HG02970 (cell line): ENCODE results near the gene HTRA3.

ENCODE experiments used
- ATAC-seq: cut with Tn5 transposase; IDR thresholded peaks from one replicate; pipeline ENCODE4 v1.9.1; 2021; ENCODE audit warnings: mild to moderate bottlenecking, moderate library complexity, moderate number of reproducible peaks; ENCODE audit not compliant: unreplicated experiment, low FRiP score

Gene HTRA3

DNA sequence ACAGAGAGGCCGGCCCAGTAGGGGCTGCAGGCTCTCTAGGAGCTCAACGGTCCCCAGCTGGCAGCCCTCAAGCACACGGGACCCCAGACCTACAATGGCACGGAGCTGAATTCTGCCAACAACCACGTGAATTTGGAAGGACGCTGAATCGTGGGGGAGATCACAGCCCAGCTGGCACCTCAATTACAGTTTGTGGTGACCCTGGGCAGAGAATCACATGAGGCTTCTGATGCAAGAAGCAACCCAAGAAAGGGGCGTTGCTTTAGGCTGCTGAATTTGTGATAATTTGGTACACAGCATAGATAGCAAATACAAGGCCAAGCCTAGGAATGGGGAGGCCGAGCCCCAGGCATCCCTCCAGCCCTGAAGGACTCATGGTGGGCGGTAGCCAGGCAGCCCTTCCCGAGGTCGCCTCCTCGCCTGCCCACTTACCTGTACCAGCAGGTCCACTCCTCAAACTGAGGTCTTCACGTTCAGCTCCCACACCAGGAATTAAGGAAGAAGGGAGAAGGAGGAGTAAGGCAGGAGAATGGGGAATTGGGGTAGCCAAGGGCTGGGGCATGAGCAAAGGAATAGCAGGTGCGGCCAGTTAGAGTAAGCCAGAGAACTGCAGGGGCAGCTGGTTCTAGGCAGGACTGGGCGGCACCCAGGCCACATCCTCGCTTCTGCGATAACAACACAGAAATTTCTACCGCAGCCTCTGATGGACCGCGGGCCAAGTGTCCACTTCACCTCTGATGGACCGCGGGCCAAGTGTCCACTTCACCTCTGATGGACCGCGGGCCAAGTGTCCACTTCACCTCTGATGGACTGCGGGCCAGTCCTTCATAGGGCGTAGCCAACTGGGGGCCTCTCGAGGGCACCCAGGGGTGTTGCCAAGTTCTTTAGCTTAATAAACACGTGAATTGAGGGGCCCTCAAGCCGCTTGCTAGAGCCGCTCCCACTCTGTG, 23.4 kb upstream of the HTRA3 start:
- no peak for ATAC-seq

- no peak for ATAC-seq
Observed at GRCh38 chr4:8247047-8247930, 22.3 kb upstream of the HTRA3 start.

GRCh38 chr4:8248091-8248490, 21.5 kb upstream of the HTRA3 start:
- ATAC-seq = no peak

DNA sequence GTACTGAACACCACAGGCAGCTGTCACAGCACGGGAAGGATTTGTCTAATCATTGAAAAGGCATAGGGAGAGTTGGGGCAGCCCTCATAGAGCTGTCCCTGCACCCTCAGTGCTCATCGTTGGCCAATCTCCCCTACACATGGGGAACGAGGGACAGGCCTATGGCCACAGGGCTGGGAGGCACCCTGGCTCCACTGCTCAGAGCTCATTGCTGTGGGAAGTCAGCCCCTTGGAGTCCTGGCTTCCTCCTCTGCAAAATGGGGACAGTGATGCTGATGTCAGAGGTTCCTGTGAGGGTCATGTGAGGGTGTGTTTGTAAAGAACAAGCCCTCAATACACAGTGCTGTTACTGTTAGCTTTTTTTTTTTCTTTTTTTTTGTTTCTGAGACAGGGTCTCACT, 19.3 kb upstream of the HTRA3 start:
- ATAC-seq = no peak

DNA sequence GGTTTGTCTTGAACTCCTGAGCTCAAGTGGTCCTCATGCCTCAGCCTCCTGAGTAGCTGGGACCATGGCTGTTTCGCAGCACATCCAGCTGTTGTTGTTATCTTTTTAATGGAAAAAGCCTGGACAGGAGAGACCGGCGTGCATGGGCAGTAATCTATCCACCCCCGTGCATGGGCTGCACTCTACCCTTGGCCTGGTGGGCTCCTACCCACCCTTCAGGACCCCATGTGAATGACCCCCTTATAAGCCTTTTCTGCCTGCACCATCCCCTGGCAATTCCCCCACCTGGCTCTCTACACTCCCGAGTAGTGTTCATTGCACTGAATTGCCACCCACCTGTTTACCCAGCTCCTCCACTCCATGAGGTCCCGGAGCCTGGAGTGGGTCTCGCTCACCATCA, 18.9 kb upstream of the HTRA3 start:
- ATAC-seq = no peak

- no peak for ATAC-seq
Observed at GRCh38 chr4:8251110-8251883, 18.3 kb upstream of the HTRA3 start.

GRCh38 chr4:8252301-8253173, 17.0 kb upstream of the HTRA3 start:
- no peak for ATAC-seq

DNA sequence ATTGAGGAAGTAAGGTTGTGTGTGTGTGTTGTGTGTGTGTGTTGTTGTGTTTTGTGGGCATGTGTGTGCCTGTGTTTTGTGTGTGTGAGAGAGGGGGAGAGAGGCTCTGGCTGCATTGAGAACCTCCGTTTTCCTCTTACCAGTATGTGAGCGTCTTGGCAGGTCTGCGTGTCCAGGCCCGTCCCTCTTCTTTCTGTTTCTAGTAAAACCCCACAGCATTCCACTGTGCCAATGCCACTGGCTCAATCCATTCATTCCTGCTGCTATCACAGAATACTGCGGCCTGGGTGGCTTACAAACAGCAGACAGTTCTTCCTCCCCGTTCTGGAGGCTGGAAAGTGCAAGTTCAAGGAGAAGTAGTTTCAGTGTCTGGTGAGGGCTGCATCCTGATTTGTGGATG, 15.5 kb upstream of the HTRA3 start:
- no peak for ATAC-seq

DNA sequence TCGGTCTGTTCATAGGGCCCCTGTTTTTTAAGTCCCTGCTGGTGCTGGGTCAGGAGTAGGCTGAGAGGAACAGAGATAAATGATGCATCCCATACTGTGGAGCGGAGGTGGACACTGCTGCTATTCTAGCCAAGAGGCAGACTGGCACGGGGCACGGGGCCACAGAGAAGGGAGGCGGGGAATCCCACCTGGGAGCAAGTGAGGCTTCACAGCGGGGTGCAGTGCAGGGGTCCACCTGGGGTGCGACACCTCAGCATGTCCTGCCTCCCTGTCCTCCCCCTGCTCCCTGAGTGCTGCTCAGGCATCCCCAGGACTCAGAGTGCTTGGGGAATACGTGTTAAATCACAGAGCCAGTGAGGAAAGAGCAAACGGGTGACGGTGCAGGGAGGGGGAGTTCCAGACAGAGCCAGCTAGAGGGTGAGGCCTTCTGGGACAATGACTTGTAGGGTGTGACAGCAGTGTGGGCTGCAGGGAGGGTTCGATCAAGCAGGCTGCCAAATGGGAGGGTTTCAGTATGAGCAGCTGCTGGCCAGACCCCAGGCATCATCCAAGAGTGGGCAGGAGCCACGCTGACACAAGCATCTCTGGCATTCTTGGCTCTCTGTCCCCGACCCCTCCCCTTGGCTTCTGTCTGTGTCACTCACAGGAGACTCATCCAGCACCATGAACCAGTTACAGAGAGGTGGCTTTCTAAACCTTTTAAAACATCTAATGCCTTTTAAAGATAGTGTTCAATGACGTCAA, 13.7 kb upstream of the HTRA3 start:
- ATAC-seq = no peak

DNA sequence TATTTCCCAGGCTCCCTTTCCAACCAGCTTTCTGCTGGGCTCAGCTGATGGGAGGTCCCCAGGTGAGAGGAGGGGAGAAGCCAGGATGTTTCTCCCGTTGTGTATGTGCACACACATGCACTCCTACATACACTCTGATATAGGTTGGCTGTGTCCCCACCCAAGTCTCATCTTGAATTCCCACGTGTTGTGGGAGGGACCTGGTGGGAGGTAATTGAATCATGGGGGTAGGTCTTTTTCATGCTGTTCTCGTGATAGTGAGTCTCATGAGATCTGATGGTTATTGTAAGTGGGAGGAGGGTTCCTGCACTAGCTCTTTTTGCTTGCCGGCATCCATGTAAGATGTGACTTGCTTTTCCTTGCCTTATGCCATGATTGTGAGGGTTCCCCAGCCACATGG, 11.7 kb upstream of the HTRA3 start:
- ATAC-seq = no peak

DNA sequence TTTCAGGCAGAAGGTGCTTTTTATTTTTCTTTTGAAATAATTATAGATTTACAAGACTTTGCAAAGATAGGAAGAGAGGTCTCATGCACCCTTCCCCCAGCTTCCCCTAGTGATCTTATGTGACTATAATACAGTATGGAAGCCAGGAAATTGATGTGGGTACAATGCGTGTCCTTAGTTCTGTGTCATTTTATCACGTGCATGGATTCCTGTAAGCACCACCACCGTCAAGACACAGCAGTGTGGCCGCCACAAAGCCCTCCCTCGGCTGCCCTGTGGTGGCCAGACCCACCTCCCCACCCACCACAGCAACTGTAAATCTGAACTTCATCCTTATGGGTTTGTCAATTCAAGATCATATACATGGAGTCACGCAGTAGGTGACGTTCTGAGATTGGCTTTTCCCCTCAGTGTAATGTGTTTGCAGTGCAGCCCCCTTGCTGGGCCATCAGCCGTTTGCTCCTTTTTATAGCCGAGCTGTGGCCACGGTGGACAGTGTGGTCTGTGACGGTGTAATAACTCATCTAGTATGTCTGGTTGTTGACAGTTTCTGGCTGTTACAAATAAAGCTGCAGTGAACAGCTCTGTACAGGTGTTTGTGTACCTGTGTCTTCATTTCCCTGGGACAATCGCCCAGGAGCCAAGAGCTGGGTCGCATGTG, 10.9 kb upstream of the HTRA3 start:
- ATAC-seq = no peak

- ATAC-seq = no peak
Observed at GRCh38 chr4:8259743-8260430, 9.7 kb upstream of the HTRA3 start.

DNA sequence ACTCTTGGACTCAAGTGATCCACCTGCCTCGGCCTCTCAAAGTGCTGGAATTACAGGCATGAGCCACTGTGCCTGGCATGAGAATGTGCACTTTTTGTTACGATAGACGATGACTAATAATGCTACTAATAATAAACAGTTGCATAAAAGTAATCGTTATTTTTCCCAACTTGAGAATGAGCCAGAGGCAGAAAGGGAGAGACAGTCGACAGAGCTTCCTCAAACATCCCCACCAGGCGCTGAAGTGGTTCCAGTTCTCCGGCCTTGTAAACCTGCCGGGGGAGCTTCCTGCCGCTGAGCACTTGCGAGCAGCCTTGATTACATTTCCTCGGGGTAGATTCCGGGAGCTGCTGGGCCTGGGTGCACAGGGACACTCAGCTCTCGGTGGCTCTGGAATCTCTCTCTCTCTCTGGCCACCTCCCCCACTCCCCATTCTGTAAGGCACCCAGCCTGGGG, 8.9 kb upstream of the HTRA3 start:
- no peak for ATAC-seq

DNA sequence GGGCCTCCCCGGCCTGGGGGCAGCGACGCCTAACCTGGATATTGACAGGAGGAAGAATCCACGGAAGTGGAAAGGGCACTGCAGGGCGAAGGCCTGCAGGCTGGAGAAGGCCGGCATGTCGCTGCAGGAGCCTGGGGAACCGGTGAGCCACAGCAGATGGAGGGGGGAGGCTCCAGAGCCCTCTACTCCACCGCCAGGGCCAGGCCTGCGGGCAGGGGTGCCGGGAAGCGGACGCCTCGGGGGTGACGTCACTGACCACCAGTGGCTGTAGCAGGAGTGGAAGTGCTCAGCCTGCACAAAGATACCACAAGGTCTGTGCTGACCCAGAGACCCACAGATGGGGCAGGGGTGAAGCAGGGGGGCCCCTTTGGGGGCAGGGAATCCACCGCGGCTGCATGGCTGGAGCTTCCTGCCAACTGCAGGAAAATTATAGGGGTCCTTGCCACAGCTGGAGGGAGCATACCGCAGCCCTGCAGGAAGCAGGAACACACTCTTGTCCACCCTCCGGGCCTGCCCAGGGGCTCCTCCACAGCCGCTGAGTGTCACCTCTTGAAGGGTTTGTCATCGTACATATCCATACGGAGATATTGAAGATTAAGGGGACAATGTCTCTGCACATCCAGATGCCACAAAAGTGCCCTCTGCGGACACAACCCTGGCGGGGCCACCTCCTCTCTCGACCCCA, 7.6 kb upstream of the HTRA3 start:
- ATAC-seq = no peak

- no peak for ATAC-seq
Observed at GRCh38 chr4:8262637-8263322, 6.8 kb upstream of the HTRA3 start.

- no peak for ATAC-seq
Observed at GRCh38 chr4:8263397-8263796, 6.2 kb upstream of the HTRA3 start.

DNA sequence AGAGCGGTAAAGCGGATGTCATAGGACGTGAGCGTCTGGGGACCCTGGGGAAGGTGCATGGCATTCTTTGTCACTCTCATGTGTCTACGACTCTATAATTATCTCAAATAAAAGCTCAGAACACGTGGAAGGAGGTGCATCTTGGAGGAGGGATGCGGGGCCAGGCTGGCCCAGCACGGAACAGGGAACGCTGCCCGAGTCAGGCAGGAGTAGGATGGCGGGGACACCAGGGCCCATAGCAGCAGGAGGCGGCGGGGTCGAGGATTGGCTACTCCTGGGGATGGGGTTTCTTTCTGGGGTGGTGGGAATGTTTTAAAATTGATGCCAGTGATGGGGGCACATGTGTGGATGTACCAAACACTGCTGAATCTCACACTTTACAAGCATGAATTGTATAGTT, 5.4 kb upstream of the HTRA3 start:
- ATAC-seq = no peak
